GM12801 (cell line): ENCODE measurements around the gene CBY1.

Experiments used
- TF ChIP-seq, protein P1 (sequence below): IDR thresholded peaks from one replicate; pipeline ENCODE4 v1.5.1; 2011; ENCODE audit warnings: control low read depth; ENCODE audit not compliant: insufficient read length; ENCODE audit errors: extremely low read depth

The CBY1 gene

DNA sequence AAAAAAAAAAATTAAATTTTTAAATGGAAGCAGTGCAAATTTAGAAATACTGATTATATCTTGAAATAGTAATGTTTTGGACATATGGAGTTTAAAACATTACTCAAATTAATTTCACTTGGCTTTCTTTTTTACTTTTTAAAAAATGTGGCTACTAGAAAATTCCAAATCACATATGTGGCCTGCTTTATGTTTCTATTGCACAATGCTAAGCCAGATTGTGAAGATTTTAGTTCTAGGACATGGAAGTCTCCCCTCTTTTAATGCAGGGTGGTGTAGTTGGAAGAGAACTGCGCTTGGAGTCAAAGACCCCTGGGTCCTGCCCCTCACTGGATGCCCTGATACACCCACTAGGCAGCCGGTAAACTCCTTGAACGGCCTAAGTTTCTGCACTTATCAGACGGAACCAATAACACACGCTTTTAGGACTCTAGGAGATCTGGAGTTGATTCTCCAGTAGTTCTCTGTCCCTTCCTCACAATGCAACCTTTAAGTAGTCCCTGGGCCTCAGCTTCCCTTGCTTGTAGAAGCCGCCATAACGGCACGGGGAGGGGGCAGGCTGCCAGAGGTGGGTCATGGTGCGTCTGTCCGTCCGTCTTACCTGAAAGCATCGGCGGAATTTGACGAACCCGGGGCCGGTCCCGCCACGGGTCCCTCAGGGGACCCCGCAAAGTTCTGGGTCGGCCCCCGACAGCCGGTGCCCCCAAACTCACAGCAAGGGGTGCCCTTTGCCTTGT, 751 bp upstream of the CBY1 start:
- TF ChIP-seq, protein P1, sequence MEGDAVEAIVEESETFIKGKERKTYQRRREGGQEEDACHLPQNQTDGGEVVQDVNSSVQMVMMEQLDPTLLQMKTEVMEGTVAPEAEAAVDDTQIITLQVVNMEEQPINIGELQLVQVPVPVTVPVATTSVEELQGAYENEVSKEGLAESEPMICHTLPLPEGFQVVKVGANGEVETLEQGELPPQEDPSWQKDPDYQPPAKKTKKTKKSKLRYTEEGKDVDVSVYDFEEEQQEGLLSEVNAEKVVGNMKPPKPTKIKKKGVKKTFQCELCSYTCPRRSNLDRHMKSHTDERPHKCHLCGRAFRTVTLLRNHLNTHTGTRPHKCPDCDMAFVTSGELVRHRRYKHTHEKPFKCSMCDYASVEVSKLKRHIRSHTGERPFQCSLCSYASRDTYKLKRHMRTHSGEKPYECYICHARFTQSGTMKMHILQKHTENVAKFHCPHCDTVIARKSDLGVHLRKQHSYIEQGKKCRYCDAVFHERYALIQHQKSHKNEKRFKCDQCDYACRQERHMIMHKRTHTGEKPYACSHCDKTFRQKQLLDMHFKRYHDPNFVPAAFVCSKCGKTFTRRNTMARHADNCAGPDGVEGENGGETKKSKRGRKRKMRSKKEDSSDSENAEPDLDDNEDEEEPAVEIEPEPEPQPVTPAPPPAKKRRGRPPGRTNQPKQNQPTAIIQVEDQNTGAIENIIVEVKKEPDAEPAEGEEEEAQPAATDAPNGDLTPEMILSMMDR, result no peak

DNA sequence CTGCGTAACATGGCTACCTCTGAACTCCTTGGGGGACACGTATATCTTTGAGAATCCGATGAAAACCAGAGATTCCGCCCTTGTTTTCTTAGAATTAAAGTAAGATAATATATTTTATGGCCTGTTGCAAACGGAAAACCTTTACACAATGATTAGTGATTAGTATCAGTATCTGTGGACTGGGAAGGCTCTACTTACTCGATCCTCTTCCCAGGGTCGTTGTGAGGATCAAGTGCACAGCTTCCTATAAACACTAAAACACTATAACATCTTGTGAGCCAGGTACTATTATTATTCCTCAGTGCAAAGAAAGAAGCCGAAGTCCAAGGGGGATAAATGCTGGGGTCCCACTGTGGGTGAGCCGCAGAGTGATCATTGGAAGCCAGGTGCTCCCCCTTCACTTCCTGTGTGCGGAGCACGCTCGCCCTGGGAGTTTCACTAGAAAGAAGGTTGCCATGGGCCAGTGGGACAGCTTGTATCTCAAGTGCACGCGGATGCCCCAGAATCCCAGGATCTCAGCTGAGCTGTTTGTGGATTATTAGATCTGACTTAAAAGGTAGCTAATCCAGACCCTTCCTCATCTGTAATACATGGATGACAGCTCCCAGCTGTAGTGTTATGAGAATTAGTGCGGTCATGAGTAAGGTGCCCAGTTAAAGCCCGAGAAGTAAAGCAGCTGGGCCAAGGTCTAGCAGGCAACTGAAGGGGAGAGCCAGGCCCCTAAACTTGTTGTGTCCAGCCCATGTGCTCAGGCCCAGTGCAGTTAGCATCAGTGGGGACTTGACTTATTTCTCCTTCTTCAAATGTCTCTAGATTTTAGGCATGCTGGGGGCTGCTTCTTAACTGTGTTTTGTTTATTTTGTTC, 839 bp downstream of the CBY1 start:
- TF ChIP-seq, protein P1, result no peak

DNA sequence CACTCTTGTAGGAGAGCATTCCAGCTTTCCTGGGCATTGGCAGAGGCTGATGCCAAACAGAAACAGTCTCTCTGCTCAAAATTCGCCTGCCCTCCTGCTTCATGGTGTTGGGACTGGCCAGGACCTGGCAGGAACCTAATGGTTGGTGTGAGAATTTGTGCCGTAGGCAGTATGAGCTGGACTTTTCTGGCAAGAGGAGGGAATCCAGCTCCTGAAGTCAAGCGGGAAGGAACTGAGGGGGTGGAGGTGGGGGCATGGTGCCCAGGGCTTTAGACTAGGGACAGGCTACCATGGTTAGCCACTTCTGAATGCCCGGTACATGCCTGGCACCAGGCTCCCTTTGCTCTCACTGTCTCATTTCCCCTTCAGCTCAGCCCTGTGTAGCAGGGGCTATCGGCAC, 18.4 kb downstream of the CBY1 start:
- TF ChIP-seq, protein P1, result no peak

DNA sequence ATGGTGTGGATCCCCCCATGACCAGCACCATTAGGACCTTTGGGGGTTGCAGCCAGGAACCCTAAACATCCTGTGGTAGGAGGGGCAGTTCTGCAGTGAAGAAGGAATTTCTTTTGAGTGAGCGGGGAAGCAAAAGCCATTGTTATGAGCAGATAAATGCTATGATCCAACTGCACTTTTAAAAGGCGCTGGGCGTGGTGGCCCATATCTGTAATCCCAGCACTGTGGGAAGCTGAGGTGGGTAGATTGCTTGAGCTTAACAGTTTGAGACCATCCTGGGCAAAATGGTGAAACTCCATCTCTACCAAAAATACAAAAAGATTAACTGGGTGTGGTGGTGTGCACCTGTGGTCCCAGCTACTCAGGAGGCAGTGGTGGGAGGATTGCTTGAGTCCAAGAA, 19.4 kb downstream of the CBY1 start:
- TF ChIP-seq, protein P1, result no peak

DNA sequence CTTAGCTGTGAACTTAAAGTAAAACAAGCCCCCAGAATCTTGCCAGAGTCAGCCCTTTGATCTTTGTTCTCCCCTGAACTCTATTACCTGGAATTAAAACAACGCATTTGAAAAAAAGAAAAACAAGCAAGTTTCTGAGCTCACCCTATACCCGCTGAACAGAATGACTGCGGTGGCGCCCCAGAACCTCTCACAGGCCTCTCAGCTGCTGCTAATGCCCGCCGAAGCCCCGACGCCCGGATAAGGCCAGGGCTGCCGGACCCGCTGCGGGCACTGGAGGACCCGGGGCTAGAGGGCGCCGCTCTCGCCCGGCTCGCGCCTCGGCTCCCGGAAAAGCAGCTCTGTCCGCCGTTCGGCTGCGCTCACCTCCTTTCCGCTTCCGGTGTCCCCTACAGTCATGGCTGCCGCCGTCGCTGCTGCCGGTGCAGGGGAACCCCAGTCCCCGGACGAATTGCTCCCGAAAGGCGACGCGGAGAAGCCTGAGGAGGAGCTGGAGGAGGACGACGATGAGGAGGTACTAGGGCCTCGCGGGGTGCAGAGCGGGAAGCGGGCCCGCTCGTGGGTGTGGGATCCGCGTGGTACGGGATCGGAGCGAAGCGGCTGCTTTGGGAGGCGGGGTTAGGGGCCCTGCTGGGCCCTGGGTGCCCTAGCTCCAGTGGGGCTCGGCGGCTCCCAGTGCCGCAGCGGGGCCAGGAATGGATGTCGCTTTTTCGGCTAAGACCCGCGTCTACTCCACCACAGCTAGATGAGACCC, 25.3 kb downstream of the CBY1 start, which contains the start of gene TOMM22:
Gene TOMM22 (plus strand): TSS at position 376 of the 754 bp plus-strand sequence. CDS start 22 bp downstream, at position 398.
- TF ChIP-seq, protein P1, result no peak

DNA sequence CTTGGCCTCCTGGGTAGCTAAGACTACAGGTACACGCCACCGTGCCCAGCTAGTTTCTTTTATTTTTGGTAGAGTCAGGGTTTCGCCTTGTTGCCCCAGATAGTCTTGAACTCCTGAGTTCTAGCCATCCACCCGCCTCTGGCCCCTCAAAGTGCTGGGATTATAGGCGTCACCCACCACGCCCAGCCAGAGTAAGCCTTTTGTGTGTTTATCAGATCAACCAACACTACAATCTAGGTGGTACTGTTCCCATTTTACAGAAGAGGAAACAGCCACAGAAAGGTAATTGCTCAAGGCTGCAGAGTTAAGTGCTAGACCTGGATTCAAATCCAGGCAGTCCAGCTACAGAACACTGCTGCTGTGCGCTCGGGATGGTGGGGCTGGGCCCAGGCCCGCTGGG, 28.5 kb downstream of the CBY1 start:
- TF ChIP-seq, protein P1, result no peak

DNA sequence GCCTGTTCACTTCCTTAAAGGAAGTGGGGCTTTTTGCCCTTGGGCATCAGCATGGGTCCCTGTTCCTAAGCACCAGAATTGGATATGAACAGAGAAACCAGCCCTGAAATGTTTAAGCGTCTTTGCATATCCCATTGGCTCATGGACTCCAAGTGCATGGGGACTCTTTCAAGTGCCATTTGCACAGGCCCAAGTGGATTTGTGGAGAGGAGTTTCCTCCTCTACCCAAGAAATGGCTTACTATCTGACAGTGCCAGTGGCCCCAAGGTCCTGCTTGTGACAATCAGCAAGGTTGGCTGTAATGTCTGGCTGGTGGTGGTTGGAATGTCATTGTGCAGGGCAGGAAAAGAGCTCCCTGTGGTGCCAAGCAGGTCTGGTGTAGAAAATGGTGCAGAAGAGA, 29.3 kb downstream of the CBY1 start:
- TF ChIP-seq, protein P1, result no peak
